GM19468 (cell line): ENCODE data around the gene ZNF283.
"Not testable (repeated sequence)": the region's sequence is repeated elsewhere in the genome, so short reads cannot be mapped to it uniquely, and the experiment has no call there.

ENCODE experiments used
- ATAC-seq: cut with Tn5 transposase; IDR thresholded peaks from one replicate; pipeline ENCODE4 v1.9.1; 2021; ENCODE audit warnings: mild to moderate bottlenecking, moderate library complexity, moderate number of reproducible peaks; ENCODE audit not compliant: unreplicated experiment; ENCODE audit errors: extremely low read depth

The ZNF283 gene

GRCh38 chr19:43842007-43842406, 14.9 kb downstream of the ZNF283 start:
- no peak for ATAC-seq

GRCh38 chr19:43847246-43847645, 20.1 kb downstream of the ZNF283 start:
- no peak for ATAC-seq

- no peak for ATAC-seq
These were observed 20.8 kb downstream of the ZNF283 start for GRCh38 chr19:43847884-43848283.

- ATAC-seq, result no peak
These were observed 21.7 kb downstream of the ZNF283 start for GRCh38 chr19:43848821-43849220.

- no peak for ATAC-seq
These were observed 31.1 kb downstream of the ZNF283 start for GRCh38 chr19:43858174-43858573.

GRCh38 chr19:43866923-43867322, 39.8 kb downstream of the ZNF283 start:
- ATAC-seq, result not testable (repeated sequence)

GRCh38 chr19:43872547-43873336, 45.6 kb downstream of the ZNF283 start:
- ATAC-seq, result no peak

GRCh38 chr19:43880483-43880882, 53.4 kb downstream of the ZNF283 start:
- no peak for ATAC-seq

GRCh38 chr19:43883864-43884263, 56.7 kb downstream of the ZNF283 start, which contains the start of gene ZNF404:
Gene ZNF404 (minus strand): TSS chr19:43883964.
- ATAC-seq, result no peak

- ATAC-seq, result no peak
These were observed 68.7 kb downstream of the ZNF283 start for GRCh38 chr19:43895727-43896308.
